ENCODE results near the gene NRCAM.

NRCAM gene

DNA sequence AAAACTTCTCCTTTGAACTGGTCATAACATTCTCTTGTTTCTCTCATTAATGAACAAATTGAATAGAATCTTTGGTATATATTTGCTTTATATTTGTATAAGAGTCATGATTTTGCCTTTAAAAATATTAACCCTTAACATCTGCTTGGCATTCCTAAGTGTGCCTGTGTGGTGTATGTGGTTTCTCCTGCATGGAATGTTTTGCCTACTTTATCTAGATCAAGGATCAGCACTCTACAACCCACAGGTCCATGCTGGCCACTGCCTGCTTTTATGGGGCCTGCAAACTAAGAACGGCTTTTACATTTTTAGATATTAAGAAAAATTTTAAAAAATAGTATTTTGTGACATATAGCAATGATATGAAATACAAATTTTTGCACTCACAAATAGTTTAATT lies 321.8 kb downstream of the NRCAM start:
- Mint-ChIP-seq H3K36me3 (no peaks in the 10 kb centered on the region), H3K4me3 (no peak overlapping the region), H3K27me3 (no peaks in the 10 kb centered on the region), H3K9me3 (no peaks in the 10 kb centered on the region), H3K27ac (peak overlapping the region; percentile 81), H3K4me1 (peaks cover 39% of the 10 kb centered on the region)
- no peak for ATAC-seq

DNA sequence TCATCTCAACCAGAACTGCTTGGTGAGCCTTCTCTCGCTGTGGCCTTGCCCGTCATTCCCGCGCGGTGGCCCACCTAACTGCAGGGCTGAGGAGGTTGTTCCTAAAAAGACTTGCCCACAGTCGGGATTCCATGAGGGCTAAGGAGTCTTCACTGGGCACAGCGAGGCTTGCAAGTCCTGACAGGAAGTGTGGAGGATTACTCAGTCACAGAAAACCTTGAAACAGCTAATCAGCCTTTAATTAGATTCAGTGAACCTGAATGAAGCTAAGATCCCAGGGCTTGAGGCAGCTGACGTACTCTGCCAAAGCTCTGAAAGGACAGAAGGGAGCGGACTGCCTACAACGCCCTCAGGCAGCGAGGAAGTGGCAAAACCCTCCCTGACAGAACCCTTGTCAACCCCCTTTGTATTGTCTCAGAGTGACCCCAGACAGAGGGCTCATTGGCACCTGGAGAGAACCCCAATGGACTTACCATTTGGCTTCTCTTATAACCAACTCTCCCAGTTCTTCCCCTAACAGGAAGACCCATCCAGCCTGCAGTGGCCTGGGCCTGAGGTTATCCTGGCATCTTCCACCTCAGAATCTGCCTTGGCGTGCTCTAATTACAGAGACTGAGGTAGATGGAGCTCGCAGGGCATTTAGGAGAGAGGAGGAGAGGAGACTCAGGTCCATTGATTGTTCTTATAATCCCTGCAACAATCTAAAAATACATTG lies 323.5 kb downstream of the NRCAM start:
- Mint-ChIP-seq H3K4me1 (peaks cover 35% of the 10 kb centered on the region), H3K27me3 (no peaks in the 10 kb centered on the region)
- ATAC-seq: no peak

DNA sequence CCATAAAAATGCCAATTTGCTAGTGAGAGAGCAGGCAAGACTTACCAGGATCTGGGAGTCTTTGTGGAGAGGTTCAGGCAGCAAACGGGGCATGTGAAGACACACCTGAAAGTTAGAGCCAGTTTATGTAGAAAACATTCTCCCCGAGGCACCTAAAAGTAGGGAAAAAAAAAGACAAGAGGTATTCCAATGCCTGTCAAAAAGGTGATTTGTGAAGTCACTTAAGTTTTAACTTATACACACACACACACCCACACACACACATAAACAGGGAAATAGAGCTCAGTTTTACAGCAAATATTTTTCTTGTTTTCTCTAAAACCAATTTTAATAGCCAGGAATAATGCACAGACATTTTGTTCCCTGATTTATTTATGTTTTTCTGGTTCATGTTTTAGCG lies 326.0 kb downstream of the NRCAM start, which contains the start of gene LAMB4:
Gene LAMB4, minus strand, starts transcription at position 101 of the 400 bp plus-strand sequence. CDS start 7,197 bp downstream, outside the sequence.
- no peaks in the 10 kb centered on the region for H3K9me3 Mint-ChIP-seq
- H3K27me3 Mint-ChIP-seq: no peaks in the 10 kb centered on the region
- no peak within 1 kb of the TSS for H3K4me3 Mint-ChIP-seq
- no peaks in the 10 kb centered on the region for H3K36me3 Mint-ChIP-seq
- no peak for ATAC-seq
- H3K27ac Mint-ChIP-seq: no peak within 1 kb of the TSS
- peaks cover 18% of the 10 kb centered on the region for H3K4me1 Mint-ChIP-seq

More for the DNA sequence above, 323.5 kb downstream of the NRCAM start:
- no peaks in the 10 kb centered on the region for H3K36me3 Mint-ChIP-seq
- H3K27ac Mint-ChIP-seq: no peak overlapping the region
- H3K9me3 Mint-ChIP-seq: no peaks in the 10 kb centered on the region
- no peak overlapping the region for H3K4me3 Mint-ChIP-seq

DNA sequence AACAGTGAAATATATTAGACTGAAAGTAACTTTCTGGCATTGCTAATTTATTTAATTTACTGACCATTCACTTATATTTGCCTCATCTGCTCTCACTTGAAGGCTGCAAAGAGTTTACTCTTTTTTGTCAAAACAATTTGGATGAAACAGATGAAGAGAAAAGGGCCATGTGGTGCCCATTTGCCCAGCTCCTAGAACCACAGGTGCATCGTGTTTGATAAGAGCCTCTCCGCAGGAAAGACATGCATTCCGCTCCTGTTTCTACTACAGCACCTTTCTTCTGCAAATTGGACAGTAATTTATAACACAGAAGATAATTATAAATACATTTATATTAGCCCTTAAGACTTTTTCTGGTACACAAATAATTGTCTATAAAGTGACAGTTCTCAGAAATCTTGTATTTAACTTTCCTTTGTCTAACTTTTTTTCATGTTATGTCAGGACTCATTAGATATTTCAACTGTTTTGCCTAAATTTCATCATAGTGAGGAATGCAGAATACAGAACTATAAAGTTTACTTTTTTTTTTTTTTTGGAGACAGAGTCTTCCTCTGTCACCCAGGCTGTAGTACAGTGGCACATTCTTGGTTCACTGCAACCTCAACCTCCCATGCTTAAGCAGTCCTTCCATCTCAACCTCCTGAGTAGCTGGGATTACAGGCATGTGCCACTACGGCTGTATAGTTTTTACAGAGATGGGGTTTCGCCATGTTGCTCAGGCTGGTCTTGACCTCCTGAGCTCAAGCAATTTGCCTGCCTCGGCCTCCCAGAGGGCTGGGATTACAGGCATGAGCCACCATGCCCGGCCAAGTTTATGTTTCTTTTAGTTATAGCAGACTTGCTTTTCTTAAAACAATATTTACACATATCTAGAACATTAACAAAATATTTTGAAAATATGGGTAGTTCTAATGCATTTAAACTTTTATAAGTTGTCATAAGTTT lies 326.9 kb downstream of the NRCAM start:
- H3K27ac Mint-ChIP-seq: no peak overlapping the region
- H3K4me1 Mint-ChIP-seq: peaks cover 9% of the 10 kb centered on the region
- H3K4me3 Mint-ChIP-seq: no peak overlapping the region
- H3K27me3 Mint-ChIP-seq: no peaks in the 10 kb centered on the region
- H3K9me3 Mint-ChIP-seq: no peaks in the 10 kb centered on the region
- no peaks in the 10 kb centered on the region for H3K36me3 Mint-ChIP-seq
- no peak for ATAC-seq

DNA sequence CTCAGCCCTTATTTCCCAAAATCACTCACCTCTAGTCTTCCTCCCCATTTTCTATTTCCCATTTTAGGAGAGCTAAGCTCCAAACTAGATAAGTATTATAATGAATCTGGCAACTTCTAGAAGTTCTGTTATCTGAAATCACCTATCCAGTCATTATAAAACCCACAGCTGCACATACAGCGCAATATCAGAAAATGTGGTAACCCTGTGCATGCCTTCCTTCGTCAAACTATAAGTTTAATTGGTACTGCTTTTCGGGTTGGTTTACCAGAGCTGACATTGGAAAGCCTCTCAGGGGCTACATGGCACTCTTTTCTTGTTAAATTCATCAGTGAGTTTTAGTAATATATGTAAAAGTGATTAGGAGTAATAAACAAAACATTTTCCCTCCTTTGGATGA lies 327.7 kb downstream of the NRCAM start:
- no peaks in the 10 kb centered on the region for H3K27me3 Mint-ChIP-seq
- H3K27ac Mint-ChIP-seq: no peak overlapping the region
- no peaks in the 10 kb centered on the region for H3K9me3 Mint-ChIP-seq
- H3K4me1 Mint-ChIP-seq: peaks cover 1% of the 10 kb centered on the region
- no peaks in the 10 kb centered on the region for H3K36me3 Mint-ChIP-seq
- no peak overlapping the region for H3K4me3 Mint-ChIP-seq
- ATAC-seq: no peak

DNA sequence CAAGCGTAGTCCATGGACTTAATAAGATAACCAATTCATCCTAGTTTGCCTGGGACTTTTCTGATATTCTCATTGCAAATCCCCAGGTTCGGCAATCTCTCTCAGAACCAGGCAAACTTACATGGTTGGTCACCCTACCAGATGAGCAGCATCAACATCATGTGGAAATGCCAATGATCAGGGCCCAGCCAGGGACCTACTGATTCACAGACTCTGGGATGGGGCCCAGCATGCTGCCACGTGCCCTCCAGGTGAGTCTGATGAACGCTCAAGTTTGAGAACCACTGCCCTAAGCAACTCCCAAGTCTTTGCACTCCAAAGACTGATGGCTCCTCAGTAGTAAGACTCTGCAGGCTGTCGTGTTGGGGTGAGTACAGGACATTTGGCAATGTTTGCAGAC lies 328.8 kb downstream of the NRCAM start:
- Mint-ChIP-seq H3K4me1 (no peaks in the 10 kb centered on the region), H3K27me3 (no peaks in the 10 kb centered on the region), H3K9me3 (no peaks in the 10 kb centered on the region), H3K4me3 (no peak overlapping the region), H3K27ac (no peak overlapping the region), H3K36me3 (no peaks in the 10 kb centered on the region)
- ATAC-seq: no peak

DNA sequence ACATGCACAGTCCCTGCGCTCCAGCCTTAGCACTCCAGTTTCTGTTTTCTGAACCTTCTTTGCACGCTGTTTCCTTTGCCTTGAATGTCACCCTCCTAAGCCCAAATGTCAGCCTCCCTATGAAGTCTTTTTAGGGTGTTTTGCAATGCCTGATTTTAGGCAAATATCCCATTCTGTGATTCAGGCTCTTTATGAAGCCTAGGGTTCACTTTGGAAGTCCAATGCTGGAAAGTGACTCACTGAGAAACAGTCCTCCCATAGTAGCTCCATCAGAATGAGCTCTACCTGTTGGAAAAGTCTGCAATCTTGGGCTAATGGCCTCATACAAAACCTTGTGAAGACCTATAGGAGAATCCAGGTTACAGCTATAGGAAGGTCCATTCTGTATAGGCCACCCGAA lies 331.4 kb downstream of the NRCAM start:
- H3K36me3 Mint-ChIP-seq: no peaks in the 10 kb centered on the region
- H3K9me3 Mint-ChIP-seq: no peaks in the 10 kb centered on the region
- H3K4me3 Mint-ChIP-seq: no peak overlapping the region
- peaks cover 7% of the 10 kb centered on the region for H3K4me1 Mint-ChIP-seq
- no peak overlapping the region for H3K27ac Mint-ChIP-seq
- no peaks in the 10 kb centered on the region for H3K27me3 Mint-ChIP-seq
- ATAC-seq: no peak

DNA sequence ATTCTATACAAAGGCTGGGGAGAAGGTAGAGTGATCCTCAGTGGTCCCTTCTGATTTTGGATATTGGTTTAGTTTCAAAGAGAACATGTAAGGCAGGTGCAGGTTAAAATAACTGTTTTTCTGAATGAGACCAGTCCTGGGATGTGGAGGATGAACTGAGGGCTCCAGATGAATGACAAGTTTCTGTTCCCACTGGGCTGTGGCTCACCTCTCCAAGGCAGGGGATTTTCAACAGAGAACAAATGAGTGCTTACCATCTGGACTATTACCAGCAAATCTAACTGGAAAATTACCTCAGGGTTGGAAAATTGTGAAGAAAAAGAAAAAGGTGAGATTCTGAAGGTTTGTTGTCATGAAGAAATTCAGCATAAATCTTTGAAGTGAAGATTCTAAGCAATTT lies 334.1 kb downstream of the NRCAM start:
- Mint-ChIP-seq H3K9me3 (no peaks in the 10 kb centered on the region), H3K27me3 (no peaks in the 10 kb centered on the region), H3K4me1 (peaks cover 7% of the 10 kb centered on the region), H3K36me3 (no peaks in the 10 kb centered on the region), H3K27ac (no peak overlapping the region), H3K4me3 (no peak overlapping the region)
- ATAC-seq: no peak

DNA sequence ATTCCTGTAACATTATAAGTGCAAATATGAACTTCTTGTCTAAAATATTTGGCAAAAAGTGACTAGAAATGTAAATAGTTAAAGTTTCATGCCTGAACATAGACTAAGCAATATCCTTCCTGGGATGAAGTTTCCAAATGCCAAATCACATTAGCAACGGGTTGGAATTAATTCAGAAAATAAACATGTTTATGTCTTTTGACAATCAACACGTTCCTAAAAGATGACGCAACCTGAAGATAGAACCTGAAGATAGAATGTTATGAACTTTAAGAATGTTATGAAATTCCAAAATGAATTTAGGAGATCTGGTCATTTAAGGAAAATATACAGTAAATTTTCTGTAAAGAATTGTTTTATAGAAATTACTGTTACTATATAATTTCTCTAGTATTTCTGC lies 335.3 kb downstream of the NRCAM start:
- Mint-ChIP-seq H3K27me3 (no peaks in the 10 kb centered on the region), H3K4me1 (peaks cover 7% of the 10 kb centered on the region), H3K9me3 (no peaks in the 10 kb centered on the region), H3K27ac (no peak overlapping the region), H3K4me3 (no peak overlapping the region), H3K36me3 (no peaks in the 10 kb centered on the region)
- ATAC-seq: no peak

DNA sequence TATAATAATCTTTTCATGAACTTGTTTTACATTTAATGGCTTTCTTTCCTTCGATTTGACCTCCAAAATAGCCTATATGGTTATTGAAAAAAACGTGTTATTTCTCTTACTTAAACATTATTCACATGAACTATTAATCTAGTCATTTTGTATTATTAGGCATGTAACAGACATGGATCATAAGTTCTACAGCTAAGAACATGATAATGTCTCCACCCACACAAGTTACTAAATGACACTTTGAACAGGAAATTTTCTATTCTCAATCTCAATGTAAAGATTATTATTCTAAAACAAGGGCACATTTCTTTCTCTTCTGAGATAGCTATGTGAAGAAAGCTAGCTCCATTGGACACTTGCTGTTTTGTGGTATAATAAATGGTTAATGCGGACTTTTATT lies 336.0 kb downstream of the NRCAM start:
- Mint-ChIP-seq H3K27me3 (no peaks in the 10 kb centered on the region), H3K4me1 (peaks cover 7% of the 10 kb centered on the region), H3K4me3 (no peak overlapping the region), H3K27ac (no peak overlapping the region), H3K9me3 (no peaks in the 10 kb centered on the region), H3K36me3 (no peaks in the 10 kb centered on the region)
- no peak for ATAC-seq

DNA sequence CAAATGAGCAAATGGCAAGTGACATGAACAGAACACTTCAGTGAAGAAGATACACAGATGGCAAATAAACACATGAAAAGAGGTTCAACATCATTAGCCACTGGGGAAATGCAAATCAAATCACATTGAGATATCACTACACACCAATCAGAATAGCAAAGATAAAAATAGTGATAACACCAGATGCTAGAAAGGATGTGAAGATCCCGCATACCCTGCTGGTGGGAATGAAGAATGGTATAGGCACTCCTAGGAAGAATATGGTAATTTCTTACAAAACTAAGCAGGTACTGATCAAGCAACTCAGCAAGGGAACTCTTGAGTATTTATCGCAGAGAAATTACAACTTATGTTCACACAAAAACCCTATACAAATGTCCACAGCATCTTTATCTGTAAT lies 337.3 kb downstream of the NRCAM start:
- ATAC-seq: no peak
- no peaks in the 10 kb centered on the region for H3K27me3 Mint-ChIP-seq
- H3K9me3 Mint-ChIP-seq: no peaks in the 10 kb centered on the region
- H3K36me3 Mint-ChIP-seq: no peaks in the 10 kb centered on the region
- H3K4me1 Mint-ChIP-seq: peaks cover 7% of the 10 kb centered on the region
- H3K27ac Mint-ChIP-seq: no peak overlapping the region
- H3K4me3 Mint-ChIP-seq: no peak overlapping the region

DNA sequence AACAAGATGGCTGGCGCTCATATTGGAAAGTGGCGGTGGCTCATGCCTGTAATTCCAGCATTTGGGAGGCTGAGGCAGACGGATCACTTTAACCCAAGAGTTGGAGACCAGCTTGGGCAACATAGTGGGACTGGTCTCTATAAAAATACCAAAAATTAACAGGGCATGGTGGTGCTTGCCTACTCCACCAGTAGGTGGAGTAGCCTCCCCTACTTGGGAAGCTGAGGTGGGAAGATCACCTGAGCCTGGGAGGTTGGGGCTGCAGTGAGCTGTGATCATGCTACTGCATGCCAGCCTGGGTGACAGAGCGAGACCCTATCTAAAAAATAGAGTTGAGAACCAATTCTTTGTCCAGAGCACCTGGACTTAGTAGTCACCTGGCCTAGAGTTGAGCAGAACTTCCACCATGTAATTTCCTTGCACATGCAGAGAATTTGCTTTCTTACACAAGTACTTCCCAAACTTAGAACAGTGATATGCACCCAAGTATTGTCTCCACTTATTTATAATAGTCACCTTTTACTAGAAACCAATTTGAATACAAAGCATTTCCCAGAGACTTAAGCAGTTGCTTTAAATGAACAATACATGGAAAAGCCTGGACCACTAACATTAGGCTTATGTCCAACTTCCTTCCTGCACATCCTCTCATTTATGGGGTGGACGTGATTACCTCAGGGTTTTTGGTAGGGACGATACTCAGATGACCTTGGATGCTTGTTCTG lies 342.0 kb downstream of the NRCAM start:
- Mint-ChIP-seq H3K4me1 (no peaks in the 10 kb centered on the region), H3K9me3 (no peaks in the 10 kb centered on the region), H3K4me3 (no peak overlapping the region), H3K36me3 (no peaks in the 10 kb centered on the region), H3K27me3 (no peaks in the 10 kb centered on the region), H3K27ac (no peak overlapping the region)
- ATAC-seq: peak; percentile 55

DNA sequence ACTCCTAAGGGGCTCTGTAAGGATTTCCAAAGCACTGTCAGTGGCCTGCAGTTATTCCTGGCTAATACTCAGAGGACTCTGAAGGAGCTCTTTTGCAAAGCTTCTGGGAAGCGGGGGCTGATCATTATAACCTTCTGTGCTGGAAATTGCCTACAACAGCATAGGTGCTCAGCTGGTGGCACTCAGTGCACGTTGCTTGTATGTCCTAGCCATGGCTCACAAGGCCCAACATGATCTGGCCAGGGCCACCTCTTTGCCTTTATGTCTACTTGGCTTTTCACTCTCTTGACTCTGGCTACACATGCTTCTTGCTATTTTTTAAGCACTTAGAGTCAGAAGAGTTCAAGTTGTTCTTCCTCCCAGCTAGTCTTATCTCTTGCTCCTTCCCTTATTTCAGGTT lies 343.6 kb downstream of the NRCAM start:
- H3K4me3 Mint-ChIP-seq: no peak overlapping the region
- no peaks in the 10 kb centered on the region for H3K9me3 Mint-ChIP-seq
- H3K4me1 Mint-ChIP-seq: no peaks in the 10 kb centered on the region
- ATAC-seq: no peak
- H3K27me3 Mint-ChIP-seq: no peaks in the 10 kb centered on the region
- no peak overlapping the region for H3K27ac Mint-ChIP-seq
- no peaks in the 10 kb centered on the region for H3K36me3 Mint-ChIP-seq

DNA sequence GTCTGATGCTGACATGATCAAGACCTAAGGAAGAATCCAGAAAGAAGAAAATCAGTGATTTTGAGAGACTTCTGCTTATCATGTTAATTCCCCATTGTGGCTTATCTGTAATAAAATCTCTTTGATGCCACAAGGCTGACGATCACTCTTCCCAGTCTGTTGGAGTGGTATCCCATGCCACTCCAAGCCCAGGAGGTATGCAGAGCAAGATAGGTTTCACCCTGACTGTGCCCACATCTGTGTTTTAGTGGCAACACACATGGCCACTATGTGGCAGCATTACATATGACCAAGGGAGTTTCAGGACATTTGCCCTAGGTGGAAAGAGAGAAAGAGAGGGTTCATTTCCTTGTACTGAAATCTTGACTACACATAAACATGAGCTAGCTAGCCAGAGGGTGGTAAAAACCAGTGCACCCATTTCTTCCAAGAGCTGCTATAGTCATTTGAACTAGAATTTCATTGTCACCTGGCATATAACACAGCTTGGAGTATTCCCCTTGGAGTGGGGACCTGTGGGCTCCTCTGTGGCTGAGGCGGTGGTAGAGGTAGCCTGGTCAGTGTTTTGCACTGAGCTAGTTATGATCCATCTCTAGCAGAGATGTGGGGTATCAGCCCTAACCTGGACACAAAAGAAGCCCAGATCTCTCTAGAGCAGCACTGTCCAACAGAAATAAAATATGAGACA lies 346.9 kb downstream of the NRCAM start:
- Mint-ChIP-seq H3K27ac (no peak overlapping the region), H3K4me1 (no peaks in the 10 kb centered on the region), H3K4me3 (no peak overlapping the region)

DNA sequence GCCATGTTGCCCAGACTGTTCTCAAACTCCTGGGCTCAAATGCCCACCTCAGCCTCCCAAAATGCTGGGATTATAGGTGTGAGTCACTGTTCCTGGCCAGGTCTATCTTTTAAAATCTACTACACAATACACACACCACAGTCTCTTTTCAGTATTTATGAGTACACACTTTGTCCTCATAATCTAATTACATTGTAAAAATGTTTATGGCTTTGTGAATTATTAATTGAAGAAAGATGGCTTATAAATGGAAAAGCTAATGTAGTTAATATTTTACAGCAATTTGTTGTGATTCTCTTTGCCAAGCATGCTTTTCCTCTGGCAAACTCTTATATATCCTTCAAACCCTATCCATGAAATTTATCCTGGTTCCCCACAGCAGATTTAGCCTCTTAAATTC lies 348.1 kb downstream of the NRCAM start:
- Mint-ChIP-seq H3K9me3 (no peaks in the 10 kb centered on the region), H3K27ac (no peak overlapping the region), H3K4me3 (no peak overlapping the region), H3K36me3 (no peaks in the 10 kb centered on the region), H3K4me1 (no peaks in the 10 kb centered on the region), H3K27me3 (no peaks in the 10 kb centered on the region)
- ATAC-seq: no peak

More for the DNA sequence above, 346.9 kb downstream of the NRCAM start:
- Mint-ChIP-seq H3K9me3 (no peaks in the 10 kb centered on the region), H3K27me3 (no peaks in the 10 kb centered on the region), H3K36me3 (no peaks in the 10 kb centered on the region)
- peak; percentile 59 for ATAC-seq
